Pancreas (tissue), 10 donors: Measurements from ENCODE around the gene STMN1. TPM values are rescaled to one million over a fixed set of nuclear protein-coding genes. Genes with fewer than 3 reads are reported as not detected.

Experiments used
- ATAC-seq, 4 donors: fragments of 200-7000 bp; cut with Tn5 transposase; one replicate each; pipeline versions ENCODE4 v1.8.0 to v1.9.1; 2020; ENCODE audit warnings: mild to moderate bottlenecking in 4 of 4, moderate library complexity in 4 of 4
- DNase-seq, 6 donors: peaks; one replicate each; pipeline ENCODE4 v3.0.0-alpha.2; 2020
- FAIRE-seq: peaks from 2 replicates; lab custom pipeline; 2012; peaks lifted over from hg19 to GRCh38; lab: Jason Lieb, UNC
- H3K27ac ChIP-seq, 4 donors: fragments of 200-600 bp; sonication (generic); 1 replicate in 3 of 4; 2 replicates in 1 of 4; pipeline versions ENCODE4 v1.5.0 to v1.8.0; 2020
- H3K27me3 ChIP-seq, 4 donors: fragments of 200-600 bp; one replicate each; pipeline ENCODE4 v1.8.0; 2021
- H3K36me3 ChIP-seq, 3 donors: fragments of 200-600 bp; sonication (generic) in 1 of 3; one replicate each; pipeline versions ENCODE4 v1.5.0 to v1.8.0; 2020 to 2021
- H3K4me1 ChIP-seq, 3 donors: fragments of 200-600 bp; one replicate each; pipeline ENCODE4 v1.8.0; 2021
- H3K4me3 ChIP-seq, 4 donors: fragments of 200-600 bp; sonication (generic) in 2 of 4; one replicate each; pipeline versions ENCODE4 v1.5.0 to v1.8.0; 2020 to 2021
- H3K9me3 ChIP-seq, 4 donors: fragments of 200-600 bp; one replicate each; pipeline ENCODE4 v1.8.0; 2021
- WGBS, 2 donors: extraction: QIAGEN DNeasy Blood & Tissue Kit; methylation state at CpG; one replicate each; pipeline ENCODE4 v1.1.7; 2013; 5-methylcytosine and 5-hydroxymethylcytosine counted together
- intact Hi-C, 3 donors: fragments of 100-400 bp; cut with DNase I; formaldehyde crosslinking; loops; one replicate each; pipeline versions ENCODE4 v1.11.1 to v1.14.2; 2022
- polyA plus RNA-seq, 2 donors: library from polyadenylated mRNA; stranded (reverse); fragments of 200-250 nt; gene quantifications; one replicate each; pipeline ENCODE4 v1.2.3, GENCODE V29; 2013
- total RNA-seq, 6 donors: library from RNA; stranded (reverse); fragmentation: NEBNext Ultra II Directional in 4 of 6; extraction: Animal tissue kit (Norgen Biotek cat#: 25700) in 4 of 6; gene quantifications; one replicate each; pipeline versions ENCODE4 v1.2.1 to v1.2.4, GENCODE V29; 2021 to 2023
- TF ChIP-seq, protein P1 (sequence below), 4 donors: fragments of 200-600 bp; sonication (generic) in 3 of 4; IDR thresholded peaks; one replicate each; pipeline versions ENCODE4 v1.5.0 to v1.8.0; 2021; ENCODE audit warnings: antibody characterized with exemption in 4 of 4
- donor health status: healthy with polysubstance abuse.
- donor health status: DM: no; HTN: no; CAD: no; lungs with moderate emphysema.
- donor health status: DM: no; HTN: no; CAD: no.
- donor health status: control.
- donor health status: control.
- donor health status: Bipolar disorder and iron deficiency.
- donor health status: DM: yes; HTN: yes; CAD: no.
- donor health status: DM: no; HTN: no; CAD: no.
- donor health status: DM: no; HTN: no; CAD: no.
- donor health status: DM: yes; HTN: yes; CAD: no.

The STMN1 gene
- total and polyA plus RNA-seq, 8 donors, result 3.3 to 58.0 (median 14.0) TPM

DNA sequence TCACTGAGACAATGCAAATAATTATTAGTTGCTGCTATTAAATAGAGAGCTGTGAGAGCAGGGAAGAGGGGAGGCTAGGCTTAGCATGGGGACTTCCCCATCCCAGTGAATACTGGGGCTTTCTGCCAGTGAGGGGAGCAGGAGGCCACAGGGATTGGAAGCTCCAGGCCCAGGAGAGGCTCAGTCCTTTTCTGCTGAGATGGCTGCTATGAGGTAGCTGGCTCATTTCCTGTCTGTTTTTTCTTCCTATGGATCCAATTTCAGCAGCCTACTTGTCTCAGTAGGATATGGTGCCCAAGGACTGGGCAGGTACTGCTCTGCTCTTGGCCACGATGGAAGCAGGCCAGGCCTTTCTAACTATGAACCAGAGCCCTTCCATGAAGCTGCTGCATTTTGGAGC lies 10.0 kb downstream of the STMN1 start:
- no peaks in the 10 kb centered on the region for H3K27me3 ChIP-seq
- TF ChIP-seq, protein P1, sequence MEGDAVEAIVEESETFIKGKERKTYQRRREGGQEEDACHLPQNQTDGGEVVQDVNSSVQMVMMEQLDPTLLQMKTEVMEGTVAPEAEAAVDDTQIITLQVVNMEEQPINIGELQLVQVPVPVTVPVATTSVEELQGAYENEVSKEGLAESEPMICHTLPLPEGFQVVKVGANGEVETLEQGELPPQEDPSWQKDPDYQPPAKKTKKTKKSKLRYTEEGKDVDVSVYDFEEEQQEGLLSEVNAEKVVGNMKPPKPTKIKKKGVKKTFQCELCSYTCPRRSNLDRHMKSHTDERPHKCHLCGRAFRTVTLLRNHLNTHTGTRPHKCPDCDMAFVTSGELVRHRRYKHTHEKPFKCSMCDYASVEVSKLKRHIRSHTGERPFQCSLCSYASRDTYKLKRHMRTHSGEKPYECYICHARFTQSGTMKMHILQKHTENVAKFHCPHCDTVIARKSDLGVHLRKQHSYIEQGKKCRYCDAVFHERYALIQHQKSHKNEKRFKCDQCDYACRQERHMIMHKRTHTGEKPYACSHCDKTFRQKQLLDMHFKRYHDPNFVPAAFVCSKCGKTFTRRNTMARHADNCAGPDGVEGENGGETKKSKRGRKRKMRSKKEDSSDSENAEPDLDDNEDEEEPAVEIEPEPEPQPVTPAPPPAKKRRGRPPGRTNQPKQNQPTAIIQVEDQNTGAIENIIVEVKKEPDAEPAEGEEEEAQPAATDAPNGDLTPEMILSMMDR (IDR thresholded peaks at IDR 0.05), result no peak
- no peak overlapping the region for H3K27ac ChIP-seq
- DNase-seq (no peak), ATAC-seq (no peak), FAIRE-seq (no peak)
- no peaks in the 10 kb centered on the region for H3K36me3 ChIP-seq
- no peak overlapping the region for H3K4me3 ChIP-seq
- peaks cover 0 to 13% (median 1%) of the 10 kb centered on the region in 3 donors for H3K4me1 ChIP-seq
- 64 to 84% methylated on average over 1 of the region's 1 CpG for WGBS, 2 donors
- intact Hi-C loops, result loop anchor here in 2 of 3 donors (5.0 to 10.0 kb wide), 2 partner anchors 99 to 106 kb away; partner anchors contain the start of gene PAFAH2 (in 1 of the 2)
- H3K9me3 ChIP-seq, result no peaks in the 10 kb centered on the region

DNA sequence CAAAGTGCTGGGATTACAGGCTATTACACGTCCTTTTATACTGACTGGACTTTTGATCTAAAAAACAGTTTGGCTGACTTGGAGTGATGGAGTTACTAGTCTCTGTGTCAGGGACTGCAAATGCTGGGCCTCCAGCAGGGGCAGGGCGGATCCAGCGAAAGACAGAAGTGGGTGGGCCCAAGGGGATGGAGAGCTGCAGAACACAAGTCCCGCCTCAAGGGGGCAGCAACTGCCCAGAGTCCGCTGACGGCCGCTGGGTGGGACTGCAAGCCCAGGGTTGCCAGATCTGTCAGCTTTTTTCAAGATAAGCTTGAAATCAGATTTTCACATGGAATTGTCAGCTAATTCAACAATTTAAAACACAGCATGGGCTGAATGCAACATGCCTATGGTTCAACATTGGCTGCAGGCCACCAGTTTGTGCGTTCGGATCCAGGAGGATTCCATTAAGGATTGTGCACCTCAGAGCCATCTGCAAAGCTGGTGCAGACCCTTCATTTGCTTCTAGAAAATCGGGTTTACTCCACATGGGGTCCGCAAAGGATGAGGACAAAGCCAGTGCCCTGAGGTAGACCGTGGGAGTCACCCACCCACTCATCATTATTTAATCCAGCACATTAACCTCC lies 10.7 kb downstream of the STMN1 start:
- intact Hi-C loops, result loop anchor here in 2 of 3 donors (5.0 to 10.0 kb wide), 2 partner anchors 99 to 107 kb away; partner anchors contain the start of gene PAFAH2 (in 1 of the 2)
- peak; percentile 86 to 96 (median 95) for ATAC-seq
- Histone ChIP-seq H3K4me3 (no peak overlapping the region), H3K4me1 (peaks cover 5 to 21% (median 9%) of the 10 kb centered on the region in 3 donors), H3K36me3 (no peaks in the 10 kb centered on the region), H3K27ac (no peak overlapping the region), H3K9me3 (no peaks in the 10 kb centered on the region), H3K27me3 (no peaks in the 10 kb centered on the region)
- TF ChIP-seq, protein P1 (IDR thresholded peaks at IDR 0.05), result peak; percentile 97 to 99 (median 98)
- 8% methylated on average over 12 of the region's 12 CpGs for WGBS, 2 donors
- FAIRE-seq, result peak; percentile 53
- peak; percentile 77 to 93 (median 86) for DNase-seq

DNA sequence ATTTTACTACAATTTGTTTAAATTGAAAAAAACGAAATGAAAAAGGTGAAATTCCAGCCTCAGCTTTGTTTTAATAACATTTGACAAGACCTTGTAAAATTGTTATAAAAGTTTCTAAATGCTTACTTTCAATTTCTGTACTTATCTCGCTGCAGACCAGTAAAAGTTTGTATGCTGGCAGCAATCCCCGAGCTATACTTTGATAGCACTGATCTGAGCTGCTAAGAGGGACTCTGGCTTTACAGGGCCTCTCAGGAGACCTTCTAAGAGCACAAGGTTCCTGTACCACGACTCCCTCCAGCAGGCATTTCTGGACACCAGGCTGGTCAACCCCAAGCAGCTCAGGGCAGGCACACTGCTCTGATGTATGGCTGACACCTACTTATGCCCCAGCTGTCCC lies 13.1 kb downstream of the STMN1 start:
- intact Hi-C loops, result loop anchor here in 1 of 3 donors (10.0 kb wide), 1 partner anchor 102 kb away; the partner anchor contains the start of gene PAFAH2
- DNase-seq, result no peak
- 40 to 42% methylated on average over 4 of the region's 4 CpGs for WGBS, 2 donors

DNA sequence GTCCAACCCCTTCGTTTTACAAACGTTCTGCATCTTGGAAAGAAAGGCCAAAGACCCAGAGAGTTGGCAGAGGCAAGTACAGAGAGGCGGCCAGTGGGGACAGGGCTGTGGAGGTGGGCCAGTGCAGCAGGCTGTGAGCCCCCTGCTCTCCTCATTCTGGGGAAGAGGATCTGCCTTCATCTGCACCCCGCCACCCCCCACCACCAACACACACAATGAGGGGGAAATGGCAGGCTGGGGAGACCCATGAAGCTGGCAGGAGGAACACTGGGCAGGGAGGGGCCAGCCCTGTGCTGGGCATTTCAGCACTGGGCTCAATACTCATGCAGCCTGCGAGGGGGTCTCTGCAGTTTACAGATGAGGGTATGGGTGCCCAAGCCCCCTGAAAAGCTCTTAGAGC lies 14.6 kb downstream of the STMN1 start:
- FAIRE-seq, result no peak
- no peaks in the 10 kb centered on the region for H3K27me3 ChIP-seq
- no peak overlapping the region for H3K4me3 ChIP-seq
- TF ChIP-seq, protein P1 (IDR thresholded peaks at IDR 0.05), result no peak
- H3K27ac ChIP-seq, result peak overlapping the region in 2 of 4 donors; percentile 79 to 83
- no peak for ATAC-seq
- H3K4me1 ChIP-seq, result peaks cover 15 to 33% (median 18%) of the 10 kb centered on the region in 3 donors
- DNase-seq, result no peak
- intact Hi-C loops, result loop anchor here in 1 of 3 donors (10.0 kb wide), 1 partner anchor 103 kb away; the partner anchor contains the start of gene PAFAH2
- H3K36me3 ChIP-seq, result no peaks in the 10 kb centered on the region
- no peaks in the 10 kb centered on the region for H3K9me3 ChIP-seq
- 85 to 87% methylated on average over 5 of the region's 5 CpGs for WGBS, 2 donors

More for the DNA sequence above, 13.1 kb downstream of the STMN1 start:
- TF ChIP-seq, protein P1 (IDR thresholded peaks at IDR 0.05), result no peak
- ATAC-seq, result no peak
- H3K4me3 ChIP-seq, result no peak overlapping the region
- no peaks in the 10 kb centered on the region for H3K9me3 ChIP-seq
- H3K36me3 ChIP-seq, result no peaks in the 10 kb centered on the region
- peaks cover 15 to 33% (median 18%) of the 10 kb centered on the region in 3 donors for H3K4me1 ChIP-seq
- no peaks in the 10 kb centered on the region for H3K27me3 ChIP-seq
- H3K27ac ChIP-seq, result no peak overlapping the region
- no peak for FAIRE-seq
